HCT116 (cell line): Measurements from ENCODE around the gene MYO10. TPM values are rescaled to one million over a fixed set of nuclear protein-coding genes. Genes with fewer than 3 reads are reported as not detected.

Experiments
- ATAC-seq: fragments of 200-7000 bp; cut with Tn5 transposase; 2 replicates; pipeline ENCODE4 v1.9.1; 2020; ENCODE audit warnings: mild to moderate bottlenecking, moderate library complexity
- BruUV-seq: library from RNA; stranded (reverse); fragments of 400-500 nt; replicated peaks from 2 replicates; lab custom pipeline; 2021; lab: Mats Ljungman, UMichigan
- CTCF ChIA-PET: fragments of 300-600 bp; sonication (Branson Sonifier 250); formaldehyde crosslinking; loops from one replicate; lab custom pipeline; 2021; ENCODE audit warnings: antibody characterized with exemption; lab: Charles Lee
- POLR2A ChIA-PET: fragments of 300-600, 350-600 bp; sonication (Branson Sonifier 250); formaldehyde crosslinking; loops from one replicate; lab custom pipeline; 2021; ENCODE audit warnings: antibody characterized with exemption; lab: Charles Lee
- RAD21 ChIA-PET, 2 experiments: fragments of 300-600 bp; sonication (Branson Sonifier 250); formaldehyde crosslinking; loops; one replicate each; lab custom pipeline; 2023; ENCODE audit warnings: low total read pairs in 2 of 2; ENCODE audit not compliant: uncharacterized antibody in 2 of 2, unreplicated experiment in 2 of 2, low non-redundant PET in 1 of 2; lab: Charles Lee
- DNase-seq: peaks from one replicate; pipeline ENCODE4 v3.0.0-alpha.2; 2010; ENCODE audit warnings: low read depth, low spot score
- H2AFZ ChIP-seq: fragments of 200-600 bp; shearing (Covaris generic), sonication (generic); 2 replicates; pipeline ENCODE4 v1.6.1; 2017; ENCODE audit warnings: low read depth, mixed run types, mixed read lengths, antibody characterized with exemption, low read length; ENCODE audit not compliant: poor library complexity, severe bottlenecking
- H3K27ac ChIP-seq: 2 replicates; pipeline ENCODE4 v1.5.1; 2012; ENCODE audit warnings: low read depth, low read length
- H3K27me3 ChIP-seq: fragments of 200-600 bp; sonication (generic); 2 replicates; pipeline ENCODE4 v1.6.1; 2016; ENCODE audit warnings: mixed run types, low read length, mixed read lengths; ENCODE audit not compliant: insufficient read depth
- H3K36me3 ChIP-seq, 2 experiments: fragments of 200-500 bp in 1 of 2; fragments of 200-600 bp in 1 of 2; sonication (Bioruptor generic) in 1 of 2; sonication (generic) in 1 of 2; 2 replicates each; pipeline versions ENCODE4 v1.5.1 to v1.6.1; 2014 to 2016; ENCODE audit warnings: low read length in 2 of 2, inconsistent platforms in 1 of 2, mixed read lengths in 1 of 2, mixed run types in 1 of 2; ENCODE audit not compliant: insufficient read depth in 2 of 2, control insufficient read depth in 1 of 2
- H3K4me1 ChIP-seq, 2 experiments: fragments of 200-600 bp in 1 of 2; sonication (generic) in 1 of 2; 2 replicates each; pipeline versions ENCODE4 v1.5.1 to v1.6.1; 2012 to 2017; ENCODE audit warnings: low read length in 2 of 2, inconsistent platforms in 1 of 2, mild to moderate bottlenecking in 1 of 2, mixed read lengths in 1 of 2, mixed run types in 1 of 2, moderate library complexity in 1 of 2; ENCODE audit not compliant: insufficient read depth in 2 of 2, control insufficient read depth in 1 of 2
- H3K4me2 ChIP-seq: fragments of 200-600 bp; sonication (generic); 2 replicates; pipeline ENCODE4 v1.6.1; 2017; ENCODE audit warnings: mixed run types, low read length, mixed read lengths
- H3K4me3 ChIP-seq, 2 experiments: fragments of 200-600 bp in 1 of 2; sonication (generic) in 1 of 2; replicated peaks in 1 of 2; 2 replicates each; pipeline ENCODE4 v1.5.1; 2011 to 2016; ENCODE audit warnings: low read length in 2 of 2, control low read depth in 1 of 2, low read depth in 1 of 2, mild to moderate bottlenecking in 1 of 2, mixed read lengths in 1 of 2, mixed run types in 1 of 2
- H3K79me2 ChIP-seq: fragments of 200-600 bp; sonication (generic); 2 replicates; pipeline ENCODE4 v1.6.1; 2017; ENCODE audit warnings: mild to moderate bottlenecking, mixed run types, low read length, moderate library complexity, mixed read lengths; ENCODE audit not compliant: insufficient read depth
- H3K9ac ChIP-seq: fragments of 200-600 bp; sonication (generic); 2 replicates; pipeline ENCODE4 v1.6.1; 2016; ENCODE audit warnings: low read length, mixed read lengths
- H3K9me2 ChIP-seq: fragments of 200-600 bp; sonication (generic), shearing (Covaris generic); 2 replicates; pipeline ENCODE4 v1.6.1; 2017; ENCODE audit warnings: mixed run types, mild to moderate bottlenecking, moderate library complexity; ENCODE audit not compliant: insufficient read depth
- H3K9me3 ChIP-seq, 2 experiments: fragments of 200-500 bp in 1 of 2; fragments of 200-600 bp in 1 of 2; sonication (Bioruptor generic) in 1 of 2; sonication (generic) in 1 of 2; 2 replicates each; pipeline ENCODE4 v1.6.1; 2014 to 2017; ENCODE audit warnings: low read length in 2 of 2, mixed read lengths in 2 of 2, inconsistent platforms in 1 of 2, low read depth in 1 of 2, mild to moderate bottlenecking in 1 of 2, mixed run types in 1 of 2, moderate library complexity in 1 of 2; ENCODE audit not compliant: control insufficient read depth in 1 of 2, insufficient read depth in 1 of 2
- H4K20me1 ChIP-seq: fragments of 200-600 bp; sonication (generic), shearing (Covaris generic); 2 replicates; pipeline ENCODE4 v1.6.1; 2017; ENCODE audit warnings: mixed run types, mild to moderate bottlenecking, moderate library complexity; ENCODE audit not compliant: insufficient read depth
- CBX3 ChIP-seq: IDR thresholded peaks from 2 replicates; pipeline ENCODE4 v1.6.1; 2012; ENCODE audit warnings: low read depth
- CEBPB ChIP-seq: IDR thresholded peaks from 2 replicates; pipeline ENCODE4 v1.6.1; 2012; ENCODE audit warnings: low read depth
- FOSL1 ChIP-seq: IDR thresholded peaks from 2 replicates; pipeline ENCODE4 v1.6.1; 2012; ENCODE audit warnings: low read depth
- JUND ChIP-seq: IDR thresholded peaks from 2 replicates; pipeline ENCODE4 v1.6.1; 2012
- MAX ChIP-seq: IDR thresholded peaks from 2 replicates; pipeline ENCODE4 v1.6.1; 2012
- RAD21 ChIP-seq: IDR thresholded peaks from 2 replicates; pipeline ENCODE4 v1.6.1; 2012; ENCODE audit warnings: low read depth, mild to moderate bottlenecking
- SIN3A ChIP-seq: IDR thresholded peaks from 2 replicates; pipeline ENCODE4 v1.6.1; 2012; ENCODE audit warnings: low read depth
- TCF7L2 ChIP-seq: IDR thresholded peaks from 2 replicates; pipeline ENCODE4 v1.7.0; 2011; ENCODE audit warnings: borderline replicate concordance, inconsistent platforms; ENCODE audit not compliant: insufficient read depth, insufficient read length; ENCODE audit errors: extremely low read depth
- YY1 ChIP-seq: IDR thresholded peaks from 2 replicates; pipeline ENCODE4 v1.6.1; 2011; ENCODE audit warnings: low read length, low read depth, moderate library complexity, mild to moderate bottlenecking; ENCODE audit not compliant: insufficient replicate concordance; ENCODE audit errors: extremely low read depth
- ZFX ChIP-seq: fragments of 450-650 bp; IDR thresholded peaks from 2 replicates; pipeline ENCODE4 v1.6.1; 2017
- ZNF274 ChIP-seq: fragments of 200-500 bp; sonication (Bioruptor generic); IDR thresholded peaks from 2 replicates; pipeline ENCODE4 v1.6.1; 2014; ENCODE audit warnings: mild to moderate bottlenecking, low read depth, low read length, inconsistent platforms
- intact Hi-C: fragments of 100-400 bp; cut with micrococcal nuclease; formaldehyde crosslinking; loops from 2 replicates; pipeline ENCODE4 v1.10.0; 2022
- total RNA-seq: library from RNA; stranded (reverse); gene quantifications from one replicate; pipeline ENCODE4 v1.2.1, GENCODE V29; 2021; ENCODE audit not compliant: unreplicated experiment
- TF ChIP-seq, protein P1 (sequence below), 3 experiments: fragments of 200-600 bp in 1 of 3; sonication (generic) in 1 of 3; IDR thresholded peaks in 2 of 3; conservative IDR thresholded peaks in 1 of 3; 2 replicates each; pipeline ENCODE4 v1.5.1; 2012 to 2017; ENCODE audit warnings: low read depth in 2 of 3, low read length in 2 of 3, antibody characterized with exemption in 1 of 3, borderline replicate concordance in 1 of 3, control low read depth in 1 of 3, mild to moderate bottlenecking in 1 of 3, mixed read lengths in 1 of 3, mixed run types in 1 of 3, moderate library complexity in 1 of 3; ENCODE audit not compliant: insufficient read depth in 1 of 3
- TF ChIP-seq, protein P2 (sequence below): IDR thresholded peaks from 2 replicates; pipeline ENCODE4 v1.6.1; 2012
- TF ChIP-seq, protein P3 (sequence below): IDR thresholded peaks from 2 replicates; pipeline ENCODE4 v1.6.1; 2012; ENCODE audit warnings: low read depth

Gene MYO10
- total RNA-seq, 1 experiment from 2014 or later: 34.9 TPM

- H3K9me2 ChIP-seq: no peaks in the 10 kb centered on the region
- ChIA-PET CTCF (no interaction called here), RAD21 (no interaction called here), POLR2A (no interaction called here)
- no TSS peak for BruUV-seq
- DNase-seq: no peak
- H2AFZ ChIP-seq: no peak overlapping the region
- no peak for ATAC-seq
- H3K27ac ChIP-seq: no peak overlapping the region
- H3K4me1 ChIP-seq: peaks cover 43 to 58% of the 10 kb centered on the region in 2 experiments
- H3K9ac ChIP-seq: no peak overlapping the region
- peak overlapping the region; percentile 44; the same call in 1 of the 2 replicates for H3K4me2 ChIP-seq
- H4K20me1 ChIP-seq: no peaks in the 10 kb centered on the region
- H3K4me3 ChIP-seq: no peak overlapping the region
- intact Hi-C loops: no loop called here
- H3K27me3 ChIP-seq: no peaks in the 10 kb centered on the region
- H3K36me3 ChIP-seq: no peaks in the 10 kb centered on the region
- H3K9me3 ChIP-seq: no peaks in the 10 kb centered on the region
- TF ChIP-seq ZNF274: no peak
- TF ChIP-seq CEBPB: 0 out of 2 replicates have a peak, but pooled peaks have one; percentile 28
- H3K79me2 ChIP-seq: peaks cover 87% of the 10 kb centered on the region
These were observed 32.4 kb downstream of the MYO10 start for GRCh38 chr5:16903480-16904300.

DNA sequence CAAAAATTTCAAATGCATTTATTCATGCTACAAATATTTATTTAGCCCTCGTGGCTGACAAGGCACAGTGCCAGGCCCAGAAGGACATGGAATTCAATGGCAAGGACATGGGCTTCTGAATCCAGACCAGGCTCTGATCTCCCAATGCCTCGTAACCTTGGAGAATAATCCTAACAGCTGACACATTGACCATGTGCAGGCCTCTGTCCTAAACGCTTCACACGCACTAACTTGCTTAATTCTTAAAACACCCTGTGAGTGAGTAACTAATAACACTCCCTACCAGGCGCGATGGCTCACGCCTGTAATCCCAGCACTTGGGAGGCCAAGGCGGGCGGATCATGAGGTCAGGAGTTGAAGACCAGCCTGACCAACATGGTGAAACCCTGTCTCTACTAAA lies 33.2 kb downstream of the MYO10 start:
- ChIA-PET CTCF (no interaction called here), POLR2A (no interaction called here), RAD21 (no interaction called here)
- no TSS peak for BruUV-seq
- no peak overlapping the region for H2AFZ ChIP-seq
- no peak overlapping the region for H3K4me3 ChIP-seq
- no peaks in the 10 kb centered on the region for H3K9me2 ChIP-seq
- H3K9ac ChIP-seq: no peak overlapping the region
- no peaks in the 10 kb centered on the region for H3K27me3 ChIP-seq
- intact Hi-C loops: no loop called here
- ATAC-seq (peak; percentile 22; the same call in 1 of the 2 replicates), DNase-seq (no peak)
- H3K4me2 ChIP-seq: peak overlapping the region; percentile 44
- H3K36me3 ChIP-seq: no peaks in the 10 kb centered on the region
- H3K4me1 ChIP-seq: peaks cover 50 to 64% of the 10 kb centered on the region in 2 experiments
- H4K20me1 ChIP-seq: no peaks in the 10 kb centered on the region
- H3K27ac ChIP-seq: no peak overlapping the region
- H3K9me3 ChIP-seq: no peaks in the 10 kb centered on the region
- H3K79me2 ChIP-seq: peaks cover 87% of the 10 kb centered on the region
- TF ChIP-seq, protein P1, sequence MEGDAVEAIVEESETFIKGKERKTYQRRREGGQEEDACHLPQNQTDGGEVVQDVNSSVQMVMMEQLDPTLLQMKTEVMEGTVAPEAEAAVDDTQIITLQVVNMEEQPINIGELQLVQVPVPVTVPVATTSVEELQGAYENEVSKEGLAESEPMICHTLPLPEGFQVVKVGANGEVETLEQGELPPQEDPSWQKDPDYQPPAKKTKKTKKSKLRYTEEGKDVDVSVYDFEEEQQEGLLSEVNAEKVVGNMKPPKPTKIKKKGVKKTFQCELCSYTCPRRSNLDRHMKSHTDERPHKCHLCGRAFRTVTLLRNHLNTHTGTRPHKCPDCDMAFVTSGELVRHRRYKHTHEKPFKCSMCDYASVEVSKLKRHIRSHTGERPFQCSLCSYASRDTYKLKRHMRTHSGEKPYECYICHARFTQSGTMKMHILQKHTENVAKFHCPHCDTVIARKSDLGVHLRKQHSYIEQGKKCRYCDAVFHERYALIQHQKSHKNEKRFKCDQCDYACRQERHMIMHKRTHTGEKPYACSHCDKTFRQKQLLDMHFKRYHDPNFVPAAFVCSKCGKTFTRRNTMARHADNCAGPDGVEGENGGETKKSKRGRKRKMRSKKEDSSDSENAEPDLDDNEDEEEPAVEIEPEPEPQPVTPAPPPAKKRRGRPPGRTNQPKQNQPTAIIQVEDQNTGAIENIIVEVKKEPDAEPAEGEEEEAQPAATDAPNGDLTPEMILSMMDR (IDR thresholded peaks at IDR 0.05 in 2 of 3, conservative IDR thresholded peaks at IDR 0.05 in 1 of 3; ENCODE audit: borderline replicate concordance in 1 of 3, insufficient read depth in 1 of 3, low read depth in 2 of 3, low read length in 2 of 3): no peak
- TF ChIP-seq JUND (no peak), SIN3A (no peak), MAX (no peak), YY1 (no peak), TCF7L2 (no peak), FOSL1 (no peak), ZNF274 (no peak), CBX3 (no peak), RAD21 (no peak), ZFX (no peak)
- TF ChIP-seq, protein P2, sequence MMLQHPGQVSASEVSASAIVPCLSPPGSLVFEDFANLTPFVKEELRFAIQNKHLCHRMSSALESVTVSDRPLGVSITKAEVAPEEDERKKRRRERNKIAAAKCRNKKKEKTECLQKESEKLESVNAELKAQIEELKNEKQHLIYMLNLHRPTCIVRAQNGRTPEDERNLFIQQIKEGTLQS: no peak
- TF ChIP-seq, protein P3, sequence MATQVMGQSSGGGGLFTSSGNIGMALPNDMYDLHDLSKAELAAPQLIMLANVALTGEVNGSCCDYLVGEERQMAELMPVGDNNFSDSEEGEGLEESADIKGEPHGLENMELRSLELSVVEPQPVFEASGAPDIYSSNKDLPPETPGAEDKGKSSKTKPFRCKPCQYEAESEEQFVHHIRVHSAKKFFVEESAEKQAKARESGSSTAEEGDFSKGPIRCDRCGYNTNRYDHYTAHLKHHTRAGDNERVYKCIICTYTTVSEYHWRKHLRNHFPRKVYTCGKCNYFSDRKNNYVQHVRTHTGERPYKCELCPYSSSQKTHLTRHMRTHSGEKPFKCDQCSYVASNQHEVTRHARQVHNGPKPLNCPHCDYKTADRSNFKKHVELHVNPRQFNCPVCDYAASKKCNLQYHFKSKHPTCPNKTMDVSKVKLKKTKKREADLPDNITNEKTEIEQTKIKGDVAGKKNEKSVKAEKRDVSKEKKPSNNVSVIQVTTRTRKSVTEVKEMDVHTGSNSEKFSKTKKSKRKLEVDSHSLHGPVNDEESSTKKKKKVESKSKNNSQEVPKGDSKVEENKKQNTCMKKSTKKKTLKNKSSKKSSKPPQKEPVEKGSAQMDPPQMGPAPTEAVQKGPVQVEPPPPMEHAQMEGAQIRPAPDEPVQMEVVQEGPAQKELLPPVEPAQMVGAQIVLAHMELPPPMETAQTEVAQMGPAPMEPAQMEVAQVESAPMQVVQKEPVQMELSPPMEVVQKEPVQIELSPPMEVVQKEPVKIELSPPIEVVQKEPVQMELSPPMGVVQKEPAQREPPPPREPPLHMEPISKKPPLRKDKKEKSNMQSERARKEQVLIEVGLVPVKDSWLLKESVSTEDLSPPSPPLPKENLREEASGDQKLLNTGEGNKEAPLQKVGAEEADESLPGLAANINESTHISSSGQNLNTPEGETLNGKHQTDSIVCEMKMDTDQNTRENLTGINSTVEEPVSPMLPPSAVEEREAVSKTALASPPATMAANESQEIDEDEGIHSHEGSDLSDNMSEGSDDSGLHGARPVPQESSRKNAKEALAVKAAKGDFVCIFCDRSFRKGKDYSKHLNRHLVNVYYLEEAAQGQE: no peak
